ENCODE results near the gene DNAAF2.

The DNAAF2 gene

DNA sequence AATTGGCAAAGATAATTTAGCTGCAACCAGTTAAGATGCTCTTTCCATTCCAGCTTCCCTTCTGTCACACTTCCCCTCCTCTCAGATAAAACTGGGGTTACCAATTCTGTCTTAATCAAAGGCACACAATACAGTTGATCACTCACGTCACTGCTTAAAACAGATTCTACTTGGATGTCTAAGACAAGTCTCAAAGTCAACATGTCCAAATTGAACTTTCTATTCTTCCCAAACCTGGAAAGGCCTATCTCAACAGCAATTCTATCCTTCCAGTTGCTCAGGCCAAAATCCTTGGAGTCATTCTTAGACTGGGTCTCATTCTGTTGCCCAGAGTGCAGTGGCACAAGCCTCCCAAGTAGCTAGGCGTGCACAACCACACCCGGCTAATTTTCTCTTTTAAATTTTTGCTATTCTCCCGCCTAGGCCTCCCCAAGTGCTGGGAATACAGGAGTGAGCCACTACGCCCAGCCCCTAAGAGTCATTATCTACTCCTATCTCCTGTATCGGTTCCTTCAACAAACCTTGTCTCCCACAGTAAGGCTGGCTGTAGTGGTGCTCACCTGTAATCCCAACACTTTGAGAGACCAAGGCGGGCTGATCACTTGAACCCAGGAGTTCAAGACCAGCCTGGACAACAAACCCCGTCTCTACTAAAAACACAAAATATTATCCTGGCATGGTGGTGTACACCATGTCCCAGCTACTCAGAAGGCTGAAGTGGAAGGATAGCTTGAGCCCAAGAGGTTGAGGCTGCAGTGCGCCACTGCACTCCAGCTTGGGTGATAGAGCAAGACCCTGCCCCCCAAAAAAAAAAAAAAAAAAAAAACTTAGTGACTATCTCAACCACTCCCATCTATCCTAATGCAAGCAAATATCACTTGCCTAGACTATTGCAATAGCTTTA lies 53.6 kb downstream of the DNAAF2 start:
- peak in 1 of 2 donors; percentile 45 for DNase-seq (ENCODE audit: low spot score in 2 of 2)
- H3K9me3 Mint-ChIP-seq, result no peaks in the 10 kb centered on the region
- H3K4me1 Mint-ChIP-seq, result peaks cover 66% of the 10 kb centered on the region
- no peak for ATAC-seq
- H3K36me3 Mint-ChIP-seq, result peaks cover 90% of the 10 kb centered on the region
- peak overlapping the region; percentile 13 for H3K27ac Mint-ChIP-seq
- H3K4me3 Mint-ChIP-seq, result peak overlapping the region; percentile 94

- Mint-ChIP-seq H3K27ac (no peak overlapping the region), H3K4me3 (no peak overlapping the region), H3K36me3 (peaks cover 90% of the 10 kb centered on the region), H3K4me1 (peaks cover 59% of the 10 kb centered on the region), H3K9me3 (no peaks in the 10 kb centered on the region)
- no peak for ATAC-seq
- no peak for DNase-seq (ENCODE audit: low spot score in 2 of 2)
These were observed 55.2 kb downstream of the DNAAF2 start for GRCh38 chr14:49579841-49580240.

DNA sequence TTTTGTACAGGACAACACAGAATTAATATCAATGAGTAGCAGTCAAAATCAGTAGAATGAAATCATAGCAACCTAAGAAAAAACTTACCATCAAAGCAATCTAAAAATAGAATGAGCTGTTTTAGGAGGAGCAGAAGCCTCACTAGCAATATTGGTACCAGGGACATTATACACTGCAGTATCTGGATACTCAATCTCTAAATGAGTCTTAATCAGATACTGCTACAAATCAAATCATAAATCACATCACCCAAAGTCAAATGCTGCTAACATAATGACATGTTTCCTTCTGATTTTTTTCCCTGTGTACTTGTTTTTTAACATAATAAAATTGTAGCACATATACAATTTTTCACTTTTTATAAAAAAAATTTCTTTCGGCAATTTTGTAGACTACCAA lies 56.9 kb downstream of the DNAAF2 start:
- H3K4me3 Mint-ChIP-seq, result no peak overlapping the region
- H3K9me3 Mint-ChIP-seq, result no peaks in the 10 kb centered on the region
- peaks cover 90% of the 10 kb centered on the region for H3K36me3 Mint-ChIP-seq
- ATAC-seq, result peak; percentile 51
- peaks cover 46% of the 10 kb centered on the region for H3K4me1 Mint-ChIP-seq
- DNase-seq (ENCODE audit: low spot score in 2 of 2), result no peak
- H3K27ac Mint-ChIP-seq, result no peak overlapping the region

All from stimulated activated effector memory CD8-positive, alpha-beta T cell treated with anti-CD3 and anti-CD28 coated beads, Interleukin-12 subunit alpha, Interleukin-12 subunit beta, amount 100 ng/mL, for 72 hours (primary cell).